Parathyroid adenoma (tissue), 2 donors: ENCODE data around the gene LTC4S.

ENCODE experiments used
- H2AFZ ChIP-seq: fragments of 300-600 bp; sonication (generic); one replicate; pipeline ENCODE4 v1.7.0; 2017; ENCODE audit warnings: antibody characterized with exemption, mild to moderate bottlenecking
- H3K27ac ChIP-seq: fragments of 300-600 bp; sonication (generic); one replicate; pipeline ENCODE4 v1.7.0; 2017
- H3K27me3 ChIP-seq: fragments of 300-600 bp; sonication (generic); one replicate; pipeline ENCODE4 v1.7.0; 2017; ENCODE audit warnings: low read length; ENCODE audit not compliant: control insufficient read depth, insufficient read depth
- H3K36me3 ChIP-seq: fragments of 300-600 bp; sonication (generic); one replicate; pipeline ENCODE4 v1.7.0; 2017; ENCODE audit warnings: low read length; ENCODE audit not compliant: control insufficient read depth, insufficient read depth
- H3K4me1 ChIP-seq: fragments of 300-600 bp; sonication (generic); one replicate; pipeline ENCODE4 v1.7.0; 2017; ENCODE audit warnings: control low read depth
- H3K4me2 ChIP-seq: fragments of 300-600 bp; sonication (generic); one replicate; pipeline ENCODE4 v1.7.0; 2017; ENCODE audit warnings: low read length
- H3K4me3 ChIP-seq: fragments of 300-600 bp; sonication (generic); one replicate; pipeline ENCODE4 v1.7.0; 2017; ENCODE audit warnings: low read depth, low read length
- H3K79me2 ChIP-seq: fragments of 300-600 bp; sonication (generic); one replicate; pipeline ENCODE4 v1.7.0; 2017; ENCODE audit warnings: control low read depth
- H3K9ac ChIP-seq: fragments of 300-600 bp; sonication (generic); one replicate; pipeline ENCODE4 v1.7.0; 2017; ENCODE audit warnings: mild to moderate bottlenecking
- H3K9me3 ChIP-seq: fragments of 300-600 bp; sonication (generic); one replicate; pipeline ENCODE4 v1.7.0; 2017; ENCODE audit warnings: low read length; ENCODE audit not compliant: control insufficient read depth
- TF ChIP-seq, protein P1 (sequence below): fragments of 300-600 bp; sonication (generic); IDR thresholded peaks from one replicate; pipeline ENCODE4 v1.7.0; 2017; ENCODE audit warnings: antibody characterized with exemption, mild to moderate bottlenecking
- donor health status: primary hyperparathyroidism.

LTC4S gene

DNA sequence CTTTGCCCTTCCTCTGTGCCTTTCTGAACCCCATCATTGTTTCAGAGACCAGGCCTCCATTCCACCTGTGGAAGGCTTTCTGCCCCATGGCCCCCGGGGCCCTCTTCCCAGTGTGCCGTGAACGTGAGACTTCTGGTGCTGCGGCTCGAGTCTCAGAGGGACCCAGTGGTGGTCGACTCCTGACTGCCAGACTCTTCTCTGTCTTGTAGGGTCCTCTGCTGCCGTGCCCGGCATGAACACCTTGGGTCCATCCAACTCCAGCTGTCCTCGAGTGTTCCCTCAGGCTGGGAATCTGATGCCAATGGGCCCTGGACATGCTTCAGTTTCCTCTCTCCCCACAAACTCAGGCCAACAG is 20.1 kb upstream of the LTC4S start:
- Histone ChIP-seq H3K9me3 (no peaks in the 10 kb centered on the region), H3K27me3 (no peaks in the 10 kb centered on the region), H3K9ac (no peak overlapping the region), H3K4me2 (no peak overlapping the region), H3K4me3 (no peak overlapping the region), H3K79me2 (peaks cover 42% of the 10 kb centered on the region), H2AFZ (no peak overlapping the region), H3K36me3 (no peaks in the 10 kb centered on the region), H3K4me1 (peaks cover 6% of the 10 kb centered on the region), H3K27ac (no peak overlapping the region)
- TF ChIP-seq, protein P1, sequence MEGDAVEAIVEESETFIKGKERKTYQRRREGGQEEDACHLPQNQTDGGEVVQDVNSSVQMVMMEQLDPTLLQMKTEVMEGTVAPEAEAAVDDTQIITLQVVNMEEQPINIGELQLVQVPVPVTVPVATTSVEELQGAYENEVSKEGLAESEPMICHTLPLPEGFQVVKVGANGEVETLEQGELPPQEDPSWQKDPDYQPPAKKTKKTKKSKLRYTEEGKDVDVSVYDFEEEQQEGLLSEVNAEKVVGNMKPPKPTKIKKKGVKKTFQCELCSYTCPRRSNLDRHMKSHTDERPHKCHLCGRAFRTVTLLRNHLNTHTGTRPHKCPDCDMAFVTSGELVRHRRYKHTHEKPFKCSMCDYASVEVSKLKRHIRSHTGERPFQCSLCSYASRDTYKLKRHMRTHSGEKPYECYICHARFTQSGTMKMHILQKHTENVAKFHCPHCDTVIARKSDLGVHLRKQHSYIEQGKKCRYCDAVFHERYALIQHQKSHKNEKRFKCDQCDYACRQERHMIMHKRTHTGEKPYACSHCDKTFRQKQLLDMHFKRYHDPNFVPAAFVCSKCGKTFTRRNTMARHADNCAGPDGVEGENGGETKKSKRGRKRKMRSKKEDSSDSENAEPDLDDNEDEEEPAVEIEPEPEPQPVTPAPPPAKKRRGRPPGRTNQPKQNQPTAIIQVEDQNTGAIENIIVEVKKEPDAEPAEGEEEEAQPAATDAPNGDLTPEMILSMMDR = no peak

DNA sequence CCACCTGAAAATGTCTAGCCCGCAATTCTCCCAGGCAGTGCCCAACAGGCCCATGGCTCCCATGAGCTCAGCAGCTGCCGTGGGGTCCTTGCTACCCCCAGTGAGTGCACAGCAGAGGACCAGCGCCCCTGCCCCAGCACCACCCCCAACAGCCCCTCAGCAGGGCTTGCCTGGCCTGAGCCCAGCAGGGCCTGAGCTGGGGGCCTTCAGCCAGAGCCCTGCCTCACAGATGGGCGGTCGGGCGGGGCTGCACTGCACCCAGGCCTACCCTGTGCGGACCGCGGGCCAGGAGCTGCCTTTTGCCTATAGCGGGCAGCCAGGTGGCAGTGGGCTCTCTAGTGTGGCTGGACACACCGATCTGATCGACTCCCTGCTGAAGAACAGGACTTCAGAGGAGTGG is 19.3 kb upstream of the LTC4S start:
- Histone ChIP-seq H3K4me2 (no peak overlapping the region), H3K36me3 (no peaks in the 10 kb centered on the region), H3K27me3 (no peaks in the 10 kb centered on the region), H3K9ac (no peak overlapping the region), H3K9me3 (no peaks in the 10 kb centered on the region), H3K27ac (no peak overlapping the region), H3K79me2 (peaks cover 36% of the 10 kb centered on the region), H3K4me1 (peaks cover 6% of the 10 kb centered on the region), H2AFZ (no peak overlapping the region), H3K4me3 (no peak overlapping the region)
- TF ChIP-seq, protein P1 = no peak

DNA sequence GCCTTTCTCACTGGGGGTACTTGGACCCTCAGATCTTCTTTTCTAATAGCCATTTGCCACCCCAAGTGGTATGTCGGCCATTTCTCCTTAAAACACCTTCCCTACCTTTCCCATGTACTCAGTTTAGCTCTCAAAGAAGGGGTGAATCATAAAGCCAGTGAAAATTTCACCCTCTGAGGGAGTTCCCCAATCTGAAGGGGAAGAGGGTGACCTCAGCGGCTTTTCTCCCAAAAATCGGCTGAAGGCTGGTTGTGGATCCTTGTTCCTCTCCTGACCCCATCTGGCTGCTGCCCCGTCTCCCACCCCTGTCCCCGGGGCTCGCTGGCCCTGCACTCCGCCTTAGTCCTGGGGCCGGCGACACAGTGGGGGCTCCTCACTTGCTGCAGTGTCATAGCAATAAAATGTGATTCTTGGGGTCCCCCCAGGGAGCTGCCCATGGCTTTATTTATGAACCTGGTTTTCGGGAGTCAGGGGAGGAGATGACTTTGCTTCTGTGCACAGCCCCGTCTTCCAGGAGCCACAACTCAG is 17.3 kb upstream of the LTC4S start:
- no peaks in the 10 kb centered on the region for H3K36me3 ChIP-seq
- no peaks in the 10 kb centered on the region for H3K27me3 ChIP-seq
- TF ChIP-seq, protein P1 = no peak
- H3K27ac ChIP-seq = no peak overlapping the region
- peaks cover 24% of the 10 kb centered on the region for H3K79me2 ChIP-seq
- H3K9ac ChIP-seq = no peak overlapping the region
- H2AFZ ChIP-seq = no peak overlapping the region
- peaks cover 6% of the 10 kb centered on the region for H3K4me1 ChIP-seq
- no peaks in the 10 kb centered on the region for H3K9me3 ChIP-seq
- no peak overlapping the region for H3K4me3 ChIP-seq
- H3K4me2 ChIP-seq = no peak overlapping the region

DNA sequence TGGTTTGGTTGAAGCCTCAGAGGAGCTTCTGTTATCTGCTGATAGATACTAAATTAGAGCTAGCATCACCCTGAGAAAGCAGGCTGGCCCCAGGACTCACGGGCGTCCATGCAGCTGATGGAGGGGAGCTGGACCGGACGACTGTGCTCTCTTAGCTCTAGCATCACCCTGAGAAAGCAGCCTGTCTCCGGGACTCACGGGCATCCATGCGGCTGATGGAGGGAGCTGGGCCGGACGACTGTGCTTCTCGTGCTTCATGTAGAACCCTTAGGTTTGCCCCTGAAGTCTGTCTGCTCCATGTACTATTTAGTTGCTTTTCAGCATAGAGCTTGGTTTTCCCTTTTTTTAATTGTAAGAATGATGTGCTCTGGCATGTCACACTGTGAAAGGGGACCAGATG is 16.3 kb upstream of the LTC4S start:
- TF ChIP-seq, protein P1 = no peak
- no peak overlapping the region for H3K4me3 ChIP-seq
- no peaks in the 10 kb centered on the region for H3K9me3 ChIP-seq
- no peak overlapping the region for H3K9ac ChIP-seq
- no peaks in the 10 kb centered on the region for H3K27me3 ChIP-seq
- no peaks in the 10 kb centered on the region for H3K36me3 ChIP-seq
- no peak overlapping the region for H2AFZ ChIP-seq
- H3K27ac ChIP-seq = no peak overlapping the region
- H3K4me1 ChIP-seq = peaks cover 6% of the 10 kb centered on the region
- H3K4me2 ChIP-seq = no peak overlapping the region
- H3K79me2 ChIP-seq = peaks cover 21% of the 10 kb centered on the region

DNA sequence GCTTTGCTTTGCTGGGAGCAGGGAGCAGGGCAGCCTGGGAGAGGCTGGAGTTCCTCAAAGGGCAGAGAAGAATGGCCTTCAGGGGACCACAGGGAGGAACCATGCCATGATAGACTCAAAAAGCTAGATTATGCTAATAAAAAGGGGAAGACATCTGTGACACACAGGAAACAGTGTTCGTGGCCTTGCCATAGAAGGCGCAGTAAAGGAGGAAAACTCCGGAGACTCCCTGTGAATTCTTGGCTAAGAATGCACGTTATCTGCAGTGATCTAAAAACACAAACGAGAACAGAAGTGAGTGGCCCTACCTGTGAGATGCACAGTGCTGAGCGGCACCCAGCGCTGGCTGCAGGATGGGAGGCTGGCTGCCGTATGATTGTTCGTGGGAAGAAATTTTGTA is 15.9 kb upstream of the LTC4S start:
- no peak overlapping the region for H3K4me2 ChIP-seq
- H3K36me3 ChIP-seq = no peaks in the 10 kb centered on the region

More for the DNA sequence above, 15.9 kb upstream of the LTC4S start:
- Histone ChIP-seq H3K9ac (no peak overlapping the region), H3K9me3 (no peaks in the 10 kb centered on the region), H3K4me1 (peaks cover 6% of the 10 kb centered on the region), H3K27me3 (no peaks in the 10 kb centered on the region), H3K4me3 (no peak overlapping the region), H2AFZ (no peak overlapping the region), H3K79me2 (peaks cover 20% of the 10 kb centered on the region), H3K27ac (no peak overlapping the region)
- TF ChIP-seq, protein P1 = no peak
